SU-DHL-6 (cell line): ENCODE data around the gene LRRC75B.

Experiments used
- H2AFZ ChIP-seq: fragments of 200-600 bp; sonication (generic); 2 replicates; pipeline ENCODE4 v1.6.1; 2014; ENCODE audit warnings: low read depth, mild to moderate bottlenecking, moderate library complexity, mixed read lengths, antibody characterized with exemption, low read length; ENCODE audit not compliant: severe bottlenecking
- H3F3A ChIP-seq: fragments of 200-600 bp; shearing (Covaris generic); 2 replicates; pipeline ENCODE4 v1.6.0; 2016; ENCODE audit warnings: antibody characterized with exemption, mild to moderate bottlenecking; ENCODE audit not compliant: insufficient read depth
- H3K27ac ChIP-seq: fragments of 200-600 bp; sonication (generic); 2 replicates; pipeline ENCODE4 v1.5.1; 2016; ENCODE audit warnings: low read depth, mild to moderate bottlenecking, low read length, moderate library complexity, mixed read lengths
- H3K27me3 ChIP-seq: fragments of 200-600 bp; sonication (generic), shearing (Covaris generic); 2 replicates; pipeline ENCODE4 v1.6.0; 2014; ENCODE audit warnings: mild to moderate bottlenecking, low read length
- H3K36me3 ChIP-seq: fragments of 200-600 bp; sonication (generic); 2 replicates; pipeline ENCODE4 v1.6.1; 2014; ENCODE audit warnings: mild to moderate bottlenecking, low read length, mixed read lengths
- H3K4me2 ChIP-seq: fragments of 300-600, 200-600 bp; shearing (Covaris generic), sonication (generic); 2 replicates; pipeline ENCODE4 v1.6.0; 2014; ENCODE audit warnings: low read length, low read depth, mild to moderate bottlenecking; ENCODE audit not compliant: poor library complexity, severe bottlenecking
- H3K4me3 ChIP-seq: fragments of 200-600 bp; sonication (generic); 2 replicates; pipeline ENCODE4 v1.5.1; 2014; ENCODE audit warnings: antibody characterized with exemption, low read length, mild to moderate bottlenecking, mixed read lengths; ENCODE audit not compliant: insufficient read depth, poor library complexity, severe bottlenecking
- H3K79me2 ChIP-seq: fragments of 200-600 bp; sonication (generic); 2 replicates; pipeline ENCODE4 v1.6.1; 2014; ENCODE audit warnings: mild to moderate bottlenecking, low read length, moderate library complexity; ENCODE audit not compliant: insufficient read depth
- H3K9ac ChIP-seq: fragments of 200-600 bp; sonication (generic); 2 replicates; pipeline ENCODE4 v1.7.0; 2014; ENCODE audit warnings: mild to moderate bottlenecking, low read length
- H3K9me2 ChIP-seq: fragments of 200-600 bp; sonication (generic); replicated peaks from 2 replicates; pipeline ENCODE4 v1.6.1; 2014; ENCODE audit warnings: low read length; ENCODE audit not compliant: insufficient read depth
- H3K9me3 ChIP-seq: fragments of 200-600 bp; sonication (generic); 2 replicates; pipeline ENCODE4 v1.6.1; 2014; ENCODE audit warnings: low read length, mixed read lengths; ENCODE audit not compliant: insufficient read depth
- H4K20me1 ChIP-seq: fragments of 200-600 bp; sonication (generic); 2 replicates; pipeline ENCODE4 v1.6.1; 2014; ENCODE audit warnings: low read depth, mild to moderate bottlenecking, antibody characterized with exemption, low read length, moderate library complexity, mixed read lengths
- CTCF ChIP-seq: fragments of 200-600 bp; sonication (generic); IDR thresholded peaks from one replicate; pipeline ENCODE4 v1.5.1; 2017; ENCODE audit warnings: antibody characterized with exemption, mild to moderate bottlenecking, low read length, moderate library complexity; ENCODE audit not compliant: insufficient read depth, poor library complexity, severe bottlenecking
- EZH2phosphoT487 ChIP-seq: fragments of 200-600 bp; sonication (generic), shearing (Covaris generic); conservative IDR thresholded peaks from 2 replicates; pipeline ENCODE4 v1.6.1; 2018; ENCODE audit warnings: mild to moderate bottlenecking, antibody characterized with exemption, low read length, moderate library complexity, mixed read lengths

Gene LRRC75B

DNA sequence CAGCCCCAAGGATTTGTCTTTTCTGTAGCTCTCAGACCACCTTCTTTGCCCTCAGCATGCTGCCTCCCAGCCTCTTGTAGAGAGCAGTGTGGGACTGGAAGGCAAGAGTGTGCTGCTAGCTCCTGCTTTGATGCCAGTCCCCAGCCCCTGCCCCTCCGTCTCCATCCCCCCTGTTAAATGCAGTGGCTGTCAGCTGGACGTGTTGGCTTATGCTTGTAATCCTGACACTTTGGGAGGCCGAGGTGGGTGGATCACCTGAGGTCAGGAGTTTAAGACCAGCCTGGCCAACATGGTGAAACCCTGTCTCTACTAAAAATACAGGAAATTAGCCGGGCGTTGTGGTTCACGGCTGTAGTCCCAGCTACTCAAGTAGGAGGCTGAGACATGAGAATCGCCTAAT lies 21.6 kb downstream of the LRRC75B start:
- peaks cover 16% of the 10 kb centered on the region for H3K36me3 ChIP-seq

GRCh38 chr22:24567668-24568067 lies 25.2 kb downstream of the LRRC75B start:
- Histone ChIP-seq H3K4me2 (no peak overlapping the region), H4K20me1 (peaks cover 12% of the 10 kb centered on the region; the same call in 1 of the 2 replicates), H3K79me2 (peaks cover 45% of the 10 kb centered on the region), H3K9me3 (no peaks in the 10 kb centered on the region), H3K4me3 (no peak overlapping the region), H3K27ac (no peak overlapping the region), H3F3A (no peaks in the 10 kb centered on the region), H3K9me2 (no peaks in the 10 kb centered on the region), H3K27me3 (no peaks in the 10 kb centered on the region), H3K9ac (no peak overlapping the region), H3K36me3 (peaks cover 16% of the 10 kb centered on the region), H2AFZ (no peak overlapping the region)
- TF ChIP-seq EZH2phosphoT487 (no peak), CTCF (no peak)

More for the DNA sequence above, 21.6 kb downstream of the LRRC75B start:
- H2AFZ ChIP-seq, result no peak overlapping the region
- no peaks in the 10 kb centered on the region for H3K9me3 ChIP-seq
- no peak overlapping the region for H3K4me3 ChIP-seq
- no peak overlapping the region for H3K4me2 ChIP-seq
- no peaks in the 10 kb centered on the region for H3F3A ChIP-seq
- TF ChIP-seq CTCF (no peak), EZH2phosphoT487 (no peak)
- peaks cover 10% of the 10 kb centered on the region for H3K79me2 ChIP-seq
- no peaks in the 10 kb centered on the region for H3K27me3 ChIP-seq
- H4K20me1 ChIP-seq, result peaks cover 5% of the 10 kb centered on the region; the same call in 1 of the 2 replicates
- no peaks in the 10 kb centered on the region for H3K9me2 ChIP-seq
- H3K9ac ChIP-seq, result no peak overlapping the region
- H3K27ac ChIP-seq, result no peak overlapping the region

DNA sequence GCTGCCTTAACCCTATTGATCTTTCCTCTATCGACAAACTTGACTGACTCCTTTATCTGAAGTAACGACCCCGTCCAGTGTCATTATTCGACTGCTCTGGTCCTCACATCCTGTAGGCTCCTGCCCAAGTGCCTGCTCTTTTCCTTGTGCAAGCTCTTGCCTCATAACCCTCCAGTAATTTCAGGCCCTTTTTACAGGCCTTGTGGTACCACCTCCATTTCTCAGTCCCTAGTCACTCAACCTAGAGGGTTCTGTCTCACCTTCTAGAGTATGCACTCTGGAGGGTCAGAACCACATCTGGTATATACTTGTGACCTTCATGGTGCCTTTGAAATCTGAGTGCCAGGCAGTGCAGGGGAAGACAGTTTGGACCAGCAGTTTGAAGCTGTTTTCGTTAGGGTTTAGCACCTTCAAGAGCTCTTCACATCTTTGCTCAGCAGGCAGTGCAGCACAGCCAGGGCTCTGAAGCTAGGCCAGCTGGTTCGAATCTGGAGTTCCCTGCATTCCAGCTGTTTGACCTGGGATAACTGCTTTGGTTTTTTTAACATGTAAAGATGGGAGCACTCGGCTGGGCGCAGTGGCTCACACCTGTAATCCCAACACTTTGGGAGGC lies 25.9 kb downstream of the LRRC75B start:
- no peak overlapping the region for H3K9ac ChIP-seq
- no peak overlapping the region for H2AFZ ChIP-seq
- H3K36me3 ChIP-seq, result peaks cover 15% of the 10 kb centered on the region
- no peaks in the 10 kb centered on the region for H3F3A ChIP-seq
- no peak for TF ChIP-seq CTCF
- no peak for TF ChIP-seq EZH2phosphoT487
- no peaks in the 10 kb centered on the region for H3K9me3 ChIP-seq
- H3K79me2 ChIP-seq, result peaks cover 52% of the 10 kb centered on the region
- H4K20me1 ChIP-seq, result peaks cover 12% of the 10 kb centered on the region; the same call in 1 of the 2 replicates
- H3K9me2 ChIP-seq, result no peaks in the 10 kb centered on the region
- H3K27me3 ChIP-seq, result no peaks in the 10 kb centered on the region
- no peak overlapping the region for H3K4me2 ChIP-seq
- no peak overlapping the region for H3K4me3 ChIP-seq
- no peak overlapping the region for H3K27ac ChIP-seq
